GM12801 (cell line): ENCODE data around the gene DTNA.

Experiments
- CTCF ChIP-seq: IDR thresholded peaks from one replicate; pipeline ENCODE4 v1.5.1; 2011; ENCODE audit warnings: control low read depth; ENCODE audit not compliant: insufficient read length; ENCODE audit errors: extremely low read depth

Gene DTNA

GRCh38 chr18:34844732-34845459 lies 134.8 kb downstream of the DTNA start:
- no peak for TF ChIP-seq CTCF

GRCh38 chr18:34847408-34847807 lies 137.3 kb downstream of the DTNA start:
- TF ChIP-seq CTCF, result no peak

DNA sequence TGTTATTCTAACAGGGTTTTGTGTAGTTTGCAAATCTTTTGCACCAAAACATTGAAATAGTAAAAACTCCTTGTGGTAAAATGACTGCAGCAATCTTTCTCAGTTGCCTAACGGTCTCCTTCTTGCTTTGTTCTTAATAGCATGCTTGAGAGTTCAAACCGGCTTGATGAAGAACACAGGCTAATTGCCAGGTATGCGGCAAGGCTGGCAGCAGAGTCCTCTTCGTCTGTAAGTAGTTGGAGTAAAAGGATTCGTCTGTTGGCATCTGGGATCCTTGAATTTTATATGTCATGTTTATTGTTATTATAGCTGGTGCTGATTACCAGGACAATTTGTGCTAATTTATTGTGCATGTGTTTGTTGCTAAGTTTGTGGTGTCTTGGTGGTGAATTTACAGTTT lies 138.1 kb downstream of the DTNA start:
- TF ChIP-seq CTCF, result no peak

DNA sequence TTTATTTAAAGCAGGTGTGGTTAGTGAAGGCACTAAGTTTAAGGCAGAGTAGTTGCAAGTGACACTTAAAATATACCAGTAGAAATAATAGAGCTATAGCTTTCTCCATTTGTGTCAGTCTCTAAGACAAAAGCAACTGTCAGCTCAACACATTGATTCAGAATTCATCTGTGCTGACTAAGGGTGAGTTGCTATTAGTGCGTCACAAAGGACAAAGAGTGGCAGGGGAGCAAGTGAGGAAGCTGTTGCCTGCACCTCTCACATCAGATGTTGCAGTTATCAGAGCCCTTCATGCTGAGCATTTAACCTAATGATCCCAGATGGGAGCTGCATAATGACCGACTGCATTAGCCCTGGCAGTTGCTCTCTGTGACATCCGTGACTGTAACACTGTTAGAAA lies 138.6 kb downstream of the DTNA start:
- no peak for TF ChIP-seq CTCF

- TF ChIP-seq CTCF, result no peak
These were observed 147.2 kb downstream of the DTNA start for GRCh38 chr18:34857320-34857719.

- TF ChIP-seq CTCF, result no peak
These were observed 148.1 kb downstream of the DTNA start for GRCh38 chr18:34858188-34858587.

DNA sequence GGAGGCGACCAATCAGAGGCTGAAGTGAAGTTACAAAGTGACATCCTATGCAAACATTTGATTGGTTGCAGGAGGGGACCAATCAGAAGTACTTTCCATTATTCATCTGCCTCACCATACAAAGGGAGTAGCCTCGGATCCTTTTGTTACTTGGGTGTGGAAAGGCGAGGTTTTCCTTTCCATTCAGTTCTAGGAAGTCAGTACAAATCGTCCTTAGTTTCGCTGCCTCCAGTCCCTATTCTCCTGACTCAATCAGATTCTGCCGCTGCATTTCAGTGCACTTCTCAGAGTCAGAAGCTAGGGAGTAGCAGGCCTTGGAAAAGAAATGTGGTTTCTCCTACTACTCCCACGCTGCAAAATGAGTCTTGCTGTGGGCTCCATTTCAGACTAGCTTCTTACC lies 149.4 kb downstream of the DTNA start:
- no peak for TF ChIP-seq CTCF
